BE2C (cell line): ENCODE measurements around the gene DRD4.

Source experiments
- DNase-seq: peaks from one replicate; pipeline ENCODE4 v3.0.0-alpha.2; 2020
- H3K27me3 ChIP-seq: fragments of 250-450 bp; sonication (Bioruptor Pico); 2 replicates; pipeline ENCODE4 v1.5.1; 2020; ENCODE audit warnings: mild to moderate bottlenecking
- H3K36me3 ChIP-seq: fragments of 250-450 bp; sonication (Bioruptor Pico); 2 replicates; pipeline ENCODE4 v1.5.1; 2020; ENCODE audit warnings: mild to moderate bottlenecking
- H3K4me1 ChIP-seq: fragments of 250-450 bp; sonication (Bioruptor Pico); 2 replicates; pipeline ENCODE4 v1.5.1; 2020
- H3K4me3 ChIP-seq: 2 replicates; pipeline ENCODE4 v1.5.1; 2011; ENCODE audit warnings: low read depth, low read length
- H3K9me3 ChIP-seq: fragments of 250-450 bp; sonication (Bioruptor Pico); 2 replicates; pipeline ENCODE4 v1.5.1; 2020
- CTCF ChIP-seq: IDR thresholded peaks from 2 replicates; pipeline ENCODE4 v1.5.1; 2012; ENCODE audit warnings: mild to moderate bottlenecking, low read depth, low read length

Gene DRD4

GRCh38 chr11:623999-624704 lies 12.9 kb upstream of the DRD4 start:
- H3K36me3 ChIP-seq = no peaks in the 10 kb centered on the region
- no peaks in the 10 kb centered on the region for H3K4me1 ChIP-seq
- no peak overlapping the region for H3K4me3 ChIP-seq
- H3K9me3 ChIP-seq = no peaks in the 10 kb centered on the region
- H3K27me3 ChIP-seq = no peaks in the 10 kb centered on the region
- no peak for TF ChIP-seq CTCF
- no peak for DNase-seq

- no peaks in the 10 kb centered on the region for H3K4me1 ChIP-seq
- H3K36me3 ChIP-seq = no peaks in the 10 kb centered on the region
- TF ChIP-seq CTCF = no peak
- no peaks in the 10 kb centered on the region for H3K9me3 ChIP-seq
- no peak for DNase-seq
- no peak within 1 kb of the TSS for H3K4me3 ChIP-seq
- no peaks in the 10 kb centered on the region for H3K27me3 ChIP-seq
Measured at GRCh38 chr11:624705-625635, 12.1 kb upstream of the DRD4 start, which contains the start of gene CDHR5. Gene CDHR5 (minus strand): TSS chr11:624955. CDS start chr11:624902, 53 bp downstream.

DNA sequence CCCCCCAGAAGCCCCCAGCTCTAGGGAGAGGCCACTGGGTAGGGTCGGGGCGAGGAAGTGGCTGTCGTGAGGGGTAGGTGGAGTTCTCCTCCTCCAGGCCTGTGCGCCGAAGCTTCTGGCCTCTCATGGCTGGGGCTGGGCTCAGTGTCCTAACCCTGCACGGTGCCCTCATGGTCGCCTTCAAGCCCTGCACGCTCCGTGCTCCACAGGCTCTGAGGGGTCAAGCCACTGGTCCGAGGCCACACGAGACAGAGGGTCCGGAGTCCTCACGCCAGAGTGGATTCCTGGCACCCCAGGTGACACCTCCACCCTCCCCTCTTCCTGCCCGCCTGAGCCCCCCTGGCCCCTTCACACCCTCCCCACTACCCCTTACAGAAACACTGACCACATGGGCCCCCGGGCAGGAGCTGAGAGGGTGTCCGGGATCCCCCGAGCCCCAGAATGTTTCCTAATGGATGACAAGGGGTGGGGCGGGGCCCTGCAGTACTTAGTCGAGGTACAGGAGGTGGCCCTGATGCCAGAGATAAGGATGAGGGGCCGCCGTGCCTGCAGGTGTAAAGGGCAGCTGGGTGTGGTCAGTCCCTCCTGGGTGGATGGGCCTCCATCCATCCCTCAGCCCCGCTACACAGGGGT lies 11.3 kb upstream of the DRD4 start:
- H3K36me3 ChIP-seq = no peaks in the 10 kb centered on the region
- no peak overlapping the region for H3K4me3 ChIP-seq
- H3K9me3 ChIP-seq = no peaks in the 10 kb centered on the region
- no peak for TF ChIP-seq CTCF
- no peaks in the 10 kb centered on the region for H3K4me1 ChIP-seq
- DNase-seq = no peak
- H3K27me3 ChIP-seq = no peaks in the 10 kb centered on the region

- TF ChIP-seq CTCF = no peak
- no peak for DNase-seq
- H3K4me3 ChIP-seq = no peak within 1 kb of the TSS
- H3K9me3 ChIP-seq = no peaks in the 10 kb centered on the region
- no peaks in the 10 kb centered on the region for H3K36me3 ChIP-seq
- H3K4me1 ChIP-seq = no peaks in the 10 kb centered on the region
- no peaks in the 10 kb centered on the region for H3K27me3 ChIP-seq
Measured at GRCh38 chr11:626475-627307, 10.4 kb upstream of the DRD4 start, which contains the start of gene SCT. Gene SCT (minus strand): TSS chr11:627181. CDS start chr11:627143, 38 bp downstream.

GRCh38 chr11:627308-627576 lies 9.8 kb upstream of the DRD4 start:
- Histone ChIP-seq H3K4me3 (no peak overlapping the region), H3K9me3 (no peaks in the 10 kb centered on the region), H3K27me3 (no peaks in the 10 kb centered on the region), H3K36me3 (no peaks in the 10 kb centered on the region), H3K4me1 (no peaks in the 10 kb centered on the region)
- TF ChIP-seq CTCF = no peak
- no peak for DNase-seq
